Neural progenitor cell (in vitro differentiated cells): ENCODE data around the gene SLC6A4.

Experiments used
- CTCF ChIP-seq: fragments of 200-600 bp; sonication (generic); IDR thresholded peaks from 2 replicates; pipeline ENCODE4 v1.5.1; 2017; ENCODE audit warnings: antibody characterized with exemption, mild to moderate bottlenecking
- EZH2phosphoT487 ChIP-seq: fragments of 200-600 bp; sonication (generic); IDR thresholded peaks from 2 replicates; pipeline ENCODE4 v1.6.1; 2017; ENCODE audit warnings: antibody characterized with exemption

- TF ChIP-seq CTCF (no peak), EZH2phosphoT487 (no peak)
Observed at GRCh38 chr17:30209930-30210329, 25.6 kb downstream of the SLC6A4 start.
